HepG2 (cell line): ENCODE results near the gene PDCL3.

Experiments used
- CHD2 ChIP-seq: IDR thresholded peaks from 2 replicates; pipeline ENCODE4 v1.6.1; 2011; ENCODE audit warnings: low read depth, low read length, improper control_type of control experiment
- EP300 ChIP-seq, 3 experiments: sonication (generic) in 1 of 3; formaldehyde crosslinking in 1 of 3; IDR thresholded peaks; 2 replicates each; pipeline versions ENCODE4 v1.5.1 to v1.6.1; 2011 to 2020; ENCODE audit warnings: low read depth in 2 of 3, low read length in 2 of 3, borderline replicate concordance in 1 of 3, improper control_type of control experiment in 1 of 3, mild to moderate bottlenecking in 1 of 3, missing genetic modification reagents in 1 of 3, moderate library complexity in 1 of 3
- FOXK1 ChIP-seq: sonication (generic); formaldehyde crosslinking; IDR thresholded peaks from 2 replicates; pipeline ENCODE4 v1.4.0; 2020; ENCODE audit warnings: low read depth, missing genetic modification reagents, borderline replicate concordance
- HCFC1 ChIP-seq: fragments of 150-350 bp; IDR thresholded peaks from 2 replicates; pipeline ENCODE4 v1.6.1; 2014; ENCODE audit warnings: low read depth, low read length
- JUN ChIP-seq: sonication (generic); formaldehyde crosslinking; IDR thresholded peaks from 2 replicates; pipeline ENCODE4 v1.4.0; 2020; ENCODE audit warnings: mild to moderate bottlenecking, missing genetic modification reagents
- KLF13 ChIP-seq: sonication (generic); formaldehyde crosslinking; IDR thresholded peaks from 2 replicates; pipeline ENCODE4 v1.4.0; 2020; ENCODE audit warnings: mild to moderate bottlenecking, missing genetic modification reagents
- POGZ ChIP-seq: sonication (generic); formaldehyde crosslinking; IDR thresholded peaks from 2 replicates; pipeline ENCODE4 v1.4.0; 2020; ENCODE audit warnings: mild to moderate bottlenecking, missing genetic modification reagents
- ZNF350 ChIP-seq: sonication (generic); formaldehyde crosslinking; IDR thresholded peaks from 2 replicates; pipeline ENCODE4 v1.4.0; 2020; ENCODE audit warnings: mild to moderate bottlenecking, low read depth, missing genetic modification reagents, borderline replicate concordance
- ZNF652 ChIP-seq: IDR thresholded peaks from 2 replicates; pipeline ENCODE4 v1.6.1; 2016; ENCODE audit warnings: low read depth, borderline replicate concordance
- TF ChIP-seq, protein P1 (sequence below): sonication (generic); formaldehyde crosslinking; IDR thresholded peaks from 2 replicates; pipeline ENCODE4 v1.4.0; 2020; ENCODE audit warnings: missing genetic modification reagents
- TF ChIP-seq, protein P2 (sequence below): sonication (generic); formaldehyde crosslinking; conservative IDR thresholded peaks from 2 replicates; pipeline ENCODE4 v1.4.0; 2020; ENCODE audit warnings: missing genetic modification reagents
- TF ChIP-seq, protein P3 (sequence below): sonication (generic); formaldehyde crosslinking; IDR thresholded peaks from 2 replicates; pipeline ENCODE4 v1.5.0; 2020; ENCODE audit warnings: mild to moderate bottlenecking, missing genetic modification reagents, moderate library complexity

DNA sequence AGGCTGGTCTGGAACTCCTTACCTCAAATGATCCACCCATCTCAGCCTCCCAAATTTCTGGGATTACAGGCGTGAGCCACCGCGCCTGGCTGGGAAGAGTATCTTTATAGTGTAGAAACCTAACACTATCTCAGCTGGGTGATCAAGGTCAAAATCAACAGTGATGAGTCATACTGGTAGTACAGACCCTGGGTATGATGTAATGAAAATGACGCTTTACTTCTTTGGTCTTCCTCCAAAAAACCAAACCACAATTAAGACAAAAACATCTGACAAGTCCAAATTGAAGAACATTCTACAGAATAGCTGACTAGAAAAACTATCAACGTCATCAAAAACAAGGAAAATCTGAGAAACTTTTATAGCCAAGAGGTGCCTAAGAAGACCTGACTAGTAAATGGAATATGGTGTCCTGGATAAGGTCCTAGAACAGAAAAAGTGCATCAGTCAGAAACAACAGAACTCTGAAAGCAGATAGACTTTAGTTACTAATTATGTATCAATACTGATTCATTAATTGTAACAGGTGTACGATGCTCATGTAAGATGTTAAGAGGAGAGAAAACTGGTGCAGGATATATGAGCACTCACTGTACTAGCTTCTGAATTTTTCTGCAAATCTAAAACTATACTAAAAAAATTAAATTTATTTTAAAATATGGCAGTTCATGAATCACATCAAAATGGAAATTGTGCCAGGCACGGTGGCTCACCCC, 25.4 kb downstream of the PDCL3 start:
- TF ChIP-seq, protein P1, sequence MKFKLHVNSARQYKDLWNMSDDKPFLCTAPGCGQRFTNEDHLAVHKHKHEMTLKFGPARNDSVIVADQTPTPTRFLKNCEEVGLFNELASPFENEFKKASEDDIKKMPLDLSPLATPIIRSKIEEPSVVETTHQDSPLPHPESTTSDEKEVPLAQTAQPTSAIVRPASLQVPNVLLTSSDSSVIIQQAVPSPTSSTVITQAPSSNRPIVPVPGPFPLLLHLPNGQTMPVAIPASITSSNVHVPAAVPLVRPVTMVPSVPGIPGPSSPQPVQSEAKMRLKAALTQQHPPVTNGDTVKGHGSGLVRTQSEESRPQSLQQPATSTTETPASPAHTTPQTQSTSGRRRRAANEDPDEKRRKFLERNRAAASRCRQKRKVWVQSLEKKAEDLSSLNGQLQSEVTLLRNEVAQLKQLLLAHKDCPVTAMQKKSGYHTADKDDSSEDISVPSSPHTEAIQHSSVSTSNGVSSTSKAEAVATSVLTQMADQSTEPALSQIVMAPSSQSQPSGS (CRISPR knock-in tag), result no peak
- TF ChIP-seq KLF13 (CRISPR knock-in tag) (no peak), CHD2 (no peak), JUN (CRISPR knock-in tag) (no peak), ZNF652 (no peak), POGZ (no peak), HCFC1 (no peak), FOXK1 (CRISPR knock-in tag) (no peak), EP300 (IDR thresholded peaks at IDR 0.05; ENCODE audit: low read depth in 2 of 2, low read length in 2 of 2) (no peak), EP300 (CRISPR knock-in tag; IDR thresholded peaks at IDR 0.05; ENCODE audit: borderline replicate concordance) (no peak), ZNF350 (CRISPR knock-in tag) (no peak)
- TF ChIP-seq, protein P2, sequence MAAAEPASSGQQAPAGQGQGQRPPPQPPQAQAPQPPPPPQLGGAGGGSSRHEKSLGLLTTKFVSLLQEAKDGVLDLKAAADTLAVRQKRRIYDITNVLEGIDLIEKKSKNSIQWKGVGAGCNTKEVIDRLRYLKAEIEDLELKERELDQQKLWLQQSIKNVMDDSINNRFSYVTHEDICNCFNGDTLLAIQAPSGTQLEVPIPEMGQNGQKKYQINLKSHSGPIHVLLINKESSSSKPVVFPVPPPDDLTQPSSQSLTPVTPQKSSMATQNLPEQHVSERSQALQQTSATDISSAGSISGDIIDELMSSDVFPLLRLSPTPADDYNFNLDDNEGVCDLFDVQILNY (CRISPR knock-in tag), result no peak
- TF ChIP-seq, protein P3, sequence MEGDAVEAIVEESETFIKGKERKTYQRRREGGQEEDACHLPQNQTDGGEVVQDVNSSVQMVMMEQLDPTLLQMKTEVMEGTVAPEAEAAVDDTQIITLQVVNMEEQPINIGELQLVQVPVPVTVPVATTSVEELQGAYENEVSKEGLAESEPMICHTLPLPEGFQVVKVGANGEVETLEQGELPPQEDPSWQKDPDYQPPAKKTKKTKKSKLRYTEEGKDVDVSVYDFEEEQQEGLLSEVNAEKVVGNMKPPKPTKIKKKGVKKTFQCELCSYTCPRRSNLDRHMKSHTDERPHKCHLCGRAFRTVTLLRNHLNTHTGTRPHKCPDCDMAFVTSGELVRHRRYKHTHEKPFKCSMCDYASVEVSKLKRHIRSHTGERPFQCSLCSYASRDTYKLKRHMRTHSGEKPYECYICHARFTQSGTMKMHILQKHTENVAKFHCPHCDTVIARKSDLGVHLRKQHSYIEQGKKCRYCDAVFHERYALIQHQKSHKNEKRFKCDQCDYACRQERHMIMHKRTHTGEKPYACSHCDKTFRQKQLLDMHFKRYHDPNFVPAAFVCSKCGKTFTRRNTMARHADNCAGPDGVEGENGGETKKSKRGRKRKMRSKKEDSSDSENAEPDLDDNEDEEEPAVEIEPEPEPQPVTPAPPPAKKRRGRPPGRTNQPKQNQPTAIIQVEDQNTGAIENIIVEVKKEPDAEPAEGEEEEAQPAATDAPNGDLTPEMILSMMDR (CRISPR knock-in tag), result no peak
